K562 (cell line): ENCODE measurements around the gene UMAD1. TPM values are rescaled to one million over a fixed set of nuclear protein-coding genes. Genes with fewer than 3 reads are reported as not detected.

Experiments
- ATAC-seq: fragments of 200-7000 bp; cut with Tn5 transposase; 3 replicates; pipeline ENCODE4 v1.9.1; 2020; ENCODE audit warnings: moderate library complexity
- BruUV-seq: library from RNA; stranded (reverse); fragments of 400-500 nt; replicated peaks from 2 replicates; lab custom pipeline; 2021; lab: Mats Ljungman, UMichigan
- CTCF ChIA-PET: fragments of 300-600 bp; formaldehyde crosslinking; extraction: SDS; loops from one replicate; lab custom pipeline; 2021; ENCODE audit warnings: low intra/inter-chr PET ratio; lab: Yijun Ruan, JAX
- POLR2A ChIA-PET: fragments of 300-600, 350-650 bp; sonication (Branson Sonifier 250); formaldehyde crosslinking; extraction: SDS; loops from one replicate; lab custom pipeline; 2021; ENCODE audit warnings: antibody characterized with exemption, inconsistent platforms; lab: Yijun Ruan, JAX
- DNase-seq, 4 experiments: peaks; one replicate each; pipeline versions ENCODE4 v3.0.0 to v3.0.0-alpha.2; 2011 to 2018; ENCODE audit warnings: low spot score in 3 of 4, mixed read lengths in 3 of 4; ENCODE audit errors: extremely low read depth in 1 of 4
- FAIRE-seq: peaks from 2 replicates; lab custom pipeline; 2011; peaks lifted over from hg19 to GRCh38; lab: Jason Lieb, UNC
- H2AFZ ChIP-seq: 2 replicates; pipeline ENCODE4 v1.6.0; 2011; ENCODE audit warnings: low read depth, low read length, control low read depth, inconsistent platforms
- H3K27ac ChIP-seq: fragments of 200-600 bp; 3 replicates; pipeline ENCODE4 v1.8.0; 2011; ENCODE audit warnings: low read depth, mild to moderate bottlenecking, control low read depth, inconsistent platforms, low read length, moderate library complexity, mixed read lengths; ENCODE audit errors: extremely low read depth
- H3K27me3 ChIP-seq, 2 experiments: fragments of 300-600 bp in 1 of 2; 2 replicates in 1 of 2; 3 replicates in 1 of 2; pipeline versions ENCODE4 v1.6.0 to v1.8.0; 2011; ENCODE audit warnings: inconsistent platforms in 2 of 2, low read length in 2 of 2, mild to moderate bottlenecking in 1 of 2, mixed read lengths in 1 of 2, moderate library complexity in 1 of 2; ENCODE audit not compliant: control insufficient read depth in 2 of 2, insufficient read depth in 2 of 2
- H3K36me3 ChIP-seq: fragments of 300-600 bp; 3 replicates; pipeline ENCODE4 v1.8.0; 2011; ENCODE audit warnings: mild to moderate bottlenecking, low read length, inconsistent platforms; ENCODE audit not compliant: control insufficient read depth, insufficient read depth
- H3K4me1 ChIP-seq, 2 experiments: fragments of 200-600 bp in 1 of 2; replicated peaks in 1 of 2; 2 replicates in 1 of 2; 3 replicates in 1 of 2; pipeline versions ENCODE4 v1.5.1 to v1.8.0; 2011; ENCODE audit warnings: inconsistent platforms in 2 of 2, low read length in 2 of 2, mild to moderate bottlenecking in 1 of 2, mixed read lengths in 1 of 2, moderate library complexity in 1 of 2; ENCODE audit not compliant: control insufficient read depth in 2 of 2, insufficient read depth in 2 of 2
- H3K4me2 ChIP-seq: 2 replicates; pipeline ENCODE4 v1.6.1; 2011; ENCODE audit warnings: low read length, control low read depth, inconsistent platforms, mixed read lengths; ENCODE audit not compliant: insufficient read depth
- H3K4me3 ChIP-seq: fragments of 200-600 bp; sonication (generic), shearing (Covaris generic); 2 replicates; pipeline ENCODE4 v1.5.1; 2016; ENCODE audit warnings: control low read depth, inconsistent platforms
- H3K79me2 ChIP-seq: fragments of 200-600 bp; 3 replicates; pipeline ENCODE4 v1.8.0; 2011; ENCODE audit warnings: low read length, inconsistent platforms; ENCODE audit not compliant: control insufficient read depth, insufficient read depth
- H3K9ac ChIP-seq, 2 experiments: 2 replicates each; pipeline versions ENCODE4 v1.6.0 to v1.6.1; 2011; ENCODE audit warnings: low read depth in 2 of 2, low read length in 2 of 2, control low read depth in 1 of 2, inconsistent platforms in 1 of 2, mild to moderate bottlenecking in 1 of 2, mixed read lengths in 1 of 2; ENCODE audit not compliant: insufficient read depth in 1 of 2
- H3K9me1 ChIP-seq: one replicate; pipeline ENCODE4 v1.6.0; 2011; ENCODE audit warnings: inconsistent platforms, mild to moderate bottlenecking, low read length, moderate library complexity; ENCODE audit not compliant: control insufficient read depth, insufficient read depth
- H3K9me3 ChIP-seq: replicated peaks from 2 replicates; pipeline ENCODE4 v1.5.1; 2011; ENCODE audit warnings: low read depth, low read length, inconsistent platforms; ENCODE audit not compliant: control insufficient read depth, insufficient read depth
- H4K20me1 ChIP-seq: replicated peaks from 2 replicates; pipeline ENCODE4 v1.6.1; 2011; ENCODE audit warnings: low read length, inconsistent platforms, mixed read lengths; ENCODE audit not compliant: control insufficient read depth, insufficient read depth
- ATF6 ChIP-seq: sonication (generic); formaldehyde crosslinking; IDR thresholded peaks from 2 replicates; pipeline ENCODE4 v1.4.0; 2020; ENCODE audit warnings: mild to moderate bottlenecking, missing genetic modification reagents
- CBFA2T2 ChIP-seq: fragments of 450-650 bp; conservative IDR thresholded peaks from 2 replicates; pipeline ENCODE4 v1.6.1; 2017; ENCODE audit warnings: mild to moderate bottlenecking
- SAFB2 ChIP-seq: fragments of 200-400 bp; formaldehyde crosslinking; IDR thresholded peaks from 2 replicates; pipeline ENCODE4 v1.6.1; 2018; ENCODE audit warnings: borderline replicate concordance, low read length, low read depth, moderate library complexity; ENCODE audit not compliant: severe bottlenecking
- SNAPC5 ChIP-seq: fragments of 250-450 bp; sonication (Bioruptor Pico); IDR thresholded peaks from 2 replicates; pipeline ENCODE4 v1.8.0; 2021; ENCODE audit warnings: moderate library complexity, mild to moderate bottlenecking, inconsistent platforms
- SP2 ChIP-seq: IDR thresholded peaks from 2 replicates; pipeline ENCODE4 v1.6.1; 2011; ENCODE audit warnings: mild to moderate bottlenecking, low read depth, low read length, moderate library complexity; ENCODE audit not compliant: poor library complexity, severe bottlenecking; ENCODE audit errors: extremely low read depth
- U2AF2 ChIP-seq: fragments of 200-400 bp; formaldehyde crosslinking; optimal IDR thresholded peaks from 2 replicates; pipeline ENCODE3; 2017; ENCODE audit warnings: low read depth, mild to moderate bottlenecking, low read length
- ZBTB1 ChIP-seq: sonication (generic); formaldehyde crosslinking; IDR thresholded peaks from 2 replicates; pipeline ENCODE4 v1.8.1; 2023; ENCODE audit warnings: missing genetic modification reagents, low read depth, mild to moderate bottlenecking, borderline replicate concordance
- ZC3H8 ChIP-seq: fragments of 450-650 bp; IDR thresholded peaks from 2 replicates; pipeline ENCODE4 v1.6.1; 2017
- ZNF444 ChIP-seq: fragments of 250-450 bp; sonication (Bioruptor Pico); IDR thresholded peaks from 2 replicates; pipeline ENCODE4 v1.4.0; 2020; ENCODE audit warnings: mild to moderate bottlenecking, moderate library complexity
- ZNF57 ChIP-seq: fragments of 450-650 bp; formaldehyde crosslinking; IDR thresholded peaks from 2 replicates; pipeline ENCODE4 v1.4.0; 2020; ENCODE audit warnings: mild to moderate bottlenecking, moderate library complexity
- WGBS: fragments of 100-300 bp; shearing (Covaris generic); methylation state at CpG from one replicate; pipeline ENCODE4 v1.1.6; 2016; ENCODE audit warnings: low coverage, mixed read lengths; ENCODE audit not compliant: insufficient coverage; ENCODE audit errors: missing lambda C conversion rate; 5-methylcytosine and 5-hydroxymethylcytosine counted together
- in situ Hi-C: fragments of 300-500 bp; cut with MboI; formaldehyde crosslinking; loops from 4 replicates; pipeline ENCODE4 v1.15.0; 2018; ENCODE audit warnings: inconsistent platforms, mixed read lengths
- intact Hi-C: fragments of 100-400 bp; cut with micrococcal nuclease; formaldehyde crosslinking; loops from 2 replicates; pipeline ENCODE4 v1.14.2; 2022
- polyA plus RNA-seq, 8 experiments: library from polyadenylated mRNA; depleted of rRNA in 4 of 8; stranded (reverse) in 5 of 8; unstranded in 3 of 8; fragments of >200 nt; fragmentation: Nextera tagmentation in 2 of 8; fragmentation: Illumina TruSeq in 1 of 8; extraction: Ambion mirVana in 2 of 8; extraction: Trizol in 1 of 8; gene quantifications; 2 replicates each; pipeline versions ENCODE4 v1.2.1 to v1.2.3, GENCODE V29; 2011 to 2014; ENCODE audit warnings: inconsistent platforms in 1 of 8, missing spikeins in 1 of 8
- total RNA-seq, 7 experiments: library from RNA; depleted of rRNA in 6 of 7; stranded (reverse); fragments of >200 nt in 6 of 7; fragmentation: Illumina TruSeq in 2 of 7; extraction: Trizol in 2 of 7; gene quantifications; 2 replicates each; pipeline versions ENCODE4 v1.2.1 to v1.2.3, GENCODE V29; 2011 to 2021; ENCODE audit warnings: low replicate concordance in 1 of 7

The UMAD1 gene
- total and polyA plus RNA-seq, 9 of the 15 experiments (the other 6 are each of a cell fraction or from before 2014, with no cell fraction given) = 9.0 to 26.7 (median 13.3) TPM

- BruUV-seq = no TSS peak
- H4K20me1 ChIP-seq = no peaks in the 10 kb centered on the region
- no peak overlapping the region for H3K4me2 ChIP-seq
- H3K27ac ChIP-seq = no peak overlapping the region
- H3K36me3 ChIP-seq = peaks cover 6% of the 10 kb centered on the region; the same call in 2 of the 3 replicates
- peaks cover 8 to 21% of the 10 kb centered on the region in 2 experiments; a peak in 3 of 5 replicates for H3K4me1 ChIP-seq
- intact Hi-C loops = no loop called here
- FAIRE-seq (no peak), DNase-seq (no peak), ATAC-seq (no peak)
- H3K79me2 ChIP-seq = no peaks in the 10 kb centered on the region
- no peaks in the 10 kb centered on the region for H3K9me1 ChIP-seq
- H3K4me3 ChIP-seq = no peak overlapping the region
- no peaks in the 10 kb centered on the region for H3K9me3 ChIP-seq
- POLR2A ChIA-PET = no interaction called here
- 85% methylated on average over 1 of the region's 1 CpG for WGBS
- no peak for TF ChIP-seq CBFA2T2
- no peak for TF ChIP-seq ZNF57 (CRISPR knock-in tag)
- no peak for TF ChIP-seq SNAPC5
- no peak for TF ChIP-seq ZBTB1 (CRISPR knock-in tag)
- no peak for TF ChIP-seq ATF6 (CRISPR knock-in tag)
- no peak for TF ChIP-seq SP2
- TF ChIP-seq SAFB2 = no peak
- TF ChIP-seq ZNF444 (CRISPR knock-in tag) = no peak
- no peak for TF ChIP-seq ZC3H8
- no peak for TF ChIP-seq U2AF2
- in situ Hi-C loops = no loop called here
- H2AFZ ChIP-seq = no peak overlapping the region
- H3K27me3 ChIP-seq = no peaks in the 10 kb centered on the region
- no peak overlapping the region for H3K9ac ChIP-seq
- CTCF ChIA-PET = no interaction called here
These were observed 28.0 kb upstream of the UMAD1 start for GRCh38 chr7:7612519-7612918.
